GM19043 (cell line): ENCODE measurements around the gene CPTP.

Experiments
- ATAC-seq: cut with Tn5 transposase; IDR thresholded peaks from one replicate; pipeline ENCODE4 v1.9.1; 2021; ENCODE audit warnings: low read depth; ENCODE audit not compliant: unreplicated experiment

CPTP gene

DNA sequence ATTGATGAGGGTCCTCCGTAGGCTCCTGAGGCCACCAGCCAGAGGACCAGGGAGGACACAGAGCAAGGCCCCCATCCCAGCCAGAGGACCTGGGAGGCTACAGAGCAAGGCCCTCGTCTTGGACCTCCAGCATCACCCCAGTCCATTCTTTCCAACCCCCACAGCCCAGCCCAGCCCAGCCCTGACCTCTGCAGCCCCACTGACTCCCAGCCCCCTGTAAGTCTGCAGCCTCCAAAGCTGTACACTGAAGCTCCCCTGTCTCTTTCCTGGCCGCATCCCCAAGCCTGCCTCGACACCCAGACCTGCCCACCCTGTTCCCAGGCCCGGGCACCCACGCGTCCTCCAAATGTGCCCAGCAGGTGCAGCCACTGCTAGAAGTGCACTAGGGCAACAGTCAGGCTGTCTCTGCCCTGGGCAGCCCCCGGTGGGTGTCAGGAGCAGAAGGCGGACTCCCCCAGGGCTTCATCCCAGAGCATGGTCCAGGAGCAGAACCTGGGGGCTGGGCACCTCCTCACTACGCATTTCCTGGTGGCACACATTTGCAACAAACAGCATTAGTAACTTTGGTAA is 22.5 kb downstream of the CPTP start:
- no peak for ATAC-seq

DNA sequence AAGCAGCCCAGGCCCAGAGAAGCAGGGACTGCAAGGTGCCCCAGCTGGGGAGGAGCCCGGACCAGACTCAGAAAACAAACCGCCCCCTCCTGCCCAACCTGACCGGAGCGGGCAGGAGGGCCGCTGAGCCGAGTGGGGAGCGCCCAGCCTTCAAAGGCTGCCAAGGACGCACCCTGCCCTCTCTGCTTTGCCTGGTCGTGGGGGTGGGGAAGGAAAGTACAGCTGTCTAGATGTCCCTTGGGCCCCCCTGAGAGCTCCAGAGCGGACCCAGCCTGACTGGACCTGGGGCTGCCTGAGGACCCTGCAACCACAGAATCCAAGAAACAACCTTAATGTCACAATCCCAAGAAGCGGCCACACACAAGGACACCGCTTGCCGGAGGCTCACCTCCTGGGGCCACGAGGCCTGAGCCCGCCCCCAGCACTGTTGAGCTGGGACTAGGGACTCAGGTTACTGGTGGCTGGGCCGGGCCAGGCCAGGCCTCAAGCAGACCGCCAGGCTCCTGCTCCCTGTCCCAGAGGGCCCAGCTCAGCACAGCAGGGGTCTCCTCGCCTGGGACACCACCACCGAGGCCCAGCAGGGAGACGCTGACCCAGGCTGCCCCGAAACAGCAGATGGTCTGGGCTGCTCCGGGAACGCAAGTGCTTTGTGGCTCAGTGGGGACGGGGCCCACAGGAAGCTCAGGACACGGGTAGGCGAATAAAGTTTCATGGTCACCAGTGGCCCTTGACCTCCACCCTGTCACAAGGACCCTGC is 23.2 kb downstream of the CPTP start:
- no peak for ATAC-seq

DNA sequence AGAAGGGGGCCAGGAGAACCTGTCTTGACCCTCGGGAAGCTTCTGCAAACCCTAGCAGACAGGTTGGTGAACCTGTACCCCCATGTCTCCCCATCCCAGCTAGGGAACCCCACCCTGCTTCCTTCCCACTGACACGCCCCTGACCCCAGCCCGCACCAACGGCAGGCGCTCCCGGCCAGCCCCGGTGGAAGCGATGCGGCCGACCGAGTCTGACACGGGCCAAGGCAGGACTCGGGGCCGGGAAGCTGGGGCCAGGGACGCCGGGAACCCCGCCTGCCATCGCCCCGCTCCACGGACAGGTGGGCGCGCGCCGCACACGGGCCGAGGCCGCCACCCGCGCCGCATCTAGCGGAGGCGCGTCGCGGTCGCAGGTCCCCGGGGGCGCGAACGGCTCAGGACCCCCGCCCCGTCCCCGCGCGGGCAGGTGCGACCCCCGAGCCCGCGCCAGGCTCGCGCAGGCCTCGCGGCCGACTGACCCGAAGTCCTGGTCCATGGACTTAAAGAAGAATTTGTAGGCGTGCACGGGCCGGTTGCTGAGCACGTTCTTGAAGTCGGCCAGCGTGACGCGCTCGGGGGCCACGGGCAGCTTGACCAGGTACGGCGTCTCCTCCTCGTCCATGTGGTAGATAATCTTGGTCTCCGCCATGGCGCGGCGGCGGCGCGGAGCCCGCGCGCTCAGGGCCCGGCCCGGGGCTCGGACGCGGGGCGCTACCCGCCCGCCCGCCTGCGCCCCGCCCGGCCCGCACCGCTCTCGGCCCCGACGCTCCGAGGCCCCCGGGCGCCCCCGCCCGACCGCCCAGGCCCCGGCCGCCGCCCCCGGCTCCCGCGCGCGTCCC is 24.0 kb downstream of the CPTP start:
- no peak for ATAC-seq

DNA sequence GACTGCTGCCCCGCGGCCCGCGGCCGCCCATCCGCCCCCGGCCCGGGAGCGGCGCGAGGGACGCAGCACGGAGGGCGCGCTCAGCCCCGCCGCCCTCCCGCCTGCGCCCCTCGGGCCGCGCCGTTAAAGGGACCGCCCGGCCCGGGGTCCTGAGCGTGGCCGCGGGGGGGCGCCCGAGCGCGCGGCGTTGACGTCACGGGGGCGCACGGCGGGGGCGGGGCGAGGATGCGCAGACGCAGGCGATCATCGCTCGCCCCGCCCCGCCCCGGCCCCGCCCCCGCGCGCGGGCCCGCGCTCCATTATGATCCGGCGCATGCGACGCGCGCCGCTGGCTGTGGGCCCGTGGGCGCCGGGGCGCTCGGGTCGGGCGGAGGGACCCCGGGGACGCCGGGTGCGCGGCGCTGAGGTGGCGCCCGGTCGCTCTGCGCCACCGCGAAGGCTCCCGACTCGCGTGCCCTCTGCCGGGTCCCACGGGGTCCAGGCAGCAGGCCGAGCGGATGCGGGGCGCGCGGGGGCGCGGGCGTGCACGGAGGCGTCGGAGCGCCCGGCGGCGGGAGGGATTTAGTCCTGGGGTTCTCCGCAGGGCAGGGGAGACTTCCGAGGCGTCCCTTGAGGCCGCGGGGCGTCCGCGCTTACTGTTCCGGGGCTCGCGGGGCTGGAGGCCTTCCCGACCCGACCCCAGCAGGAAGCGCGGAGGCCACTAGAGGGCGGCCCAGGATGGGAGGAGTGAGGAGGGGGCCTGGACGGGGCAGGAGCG is 24.8 kb downstream of the CPTP start, which contains the start of gene DVL1:
Gene DVL1 (minus strand): TSS at position 163 of the 757 bp plus-strand sequence. CDS start 353 bp downstream, outside the sequence.
- peak; percentile 47 for ATAC-seq

DNA sequence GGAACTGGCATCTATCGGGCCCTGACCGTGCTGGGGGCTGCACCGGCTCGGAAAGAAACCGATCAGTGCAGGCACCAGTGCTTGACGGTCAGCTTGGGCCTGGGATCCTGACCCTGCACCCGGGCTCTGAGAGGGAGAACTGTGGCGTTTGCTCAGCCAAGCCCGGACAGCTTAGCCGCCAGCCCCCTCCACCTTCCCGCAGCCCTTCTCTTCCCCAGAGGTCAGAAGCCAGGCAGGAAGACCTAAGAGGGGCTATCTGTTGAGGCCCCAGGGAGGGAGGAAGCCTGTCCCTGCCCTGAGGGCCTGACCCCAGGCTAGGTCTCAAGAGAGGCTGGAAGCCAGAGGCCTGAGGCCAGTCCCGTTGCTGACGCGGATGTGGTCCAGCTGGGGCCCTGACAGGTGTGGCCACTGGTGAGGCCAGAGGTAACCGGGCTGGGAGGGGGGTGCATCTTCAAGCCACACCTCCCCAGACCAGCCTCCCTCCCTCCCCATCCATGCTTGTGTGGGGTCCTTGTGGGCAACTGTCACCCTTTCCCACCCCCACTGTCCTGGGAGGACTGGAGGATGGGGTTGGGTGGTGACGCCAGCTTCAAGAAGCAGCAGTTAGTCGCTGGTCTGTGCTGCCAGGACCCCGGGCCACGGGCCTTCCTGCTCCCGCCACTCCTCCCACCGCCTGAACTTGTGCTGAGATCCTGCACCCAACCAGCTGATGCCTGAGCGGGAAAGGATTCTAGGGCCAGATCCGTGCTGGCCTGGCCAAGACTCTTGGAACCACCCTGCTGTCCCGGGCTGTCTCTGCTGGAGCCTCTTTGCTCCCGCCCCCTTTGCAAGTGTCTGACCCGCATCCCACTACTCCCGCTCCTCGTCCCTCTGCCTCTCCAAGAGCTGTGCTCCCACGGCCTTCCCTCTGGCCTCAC is 27.2 kb downstream of the CPTP start:
- no peak for ATAC-seq

DNA sequence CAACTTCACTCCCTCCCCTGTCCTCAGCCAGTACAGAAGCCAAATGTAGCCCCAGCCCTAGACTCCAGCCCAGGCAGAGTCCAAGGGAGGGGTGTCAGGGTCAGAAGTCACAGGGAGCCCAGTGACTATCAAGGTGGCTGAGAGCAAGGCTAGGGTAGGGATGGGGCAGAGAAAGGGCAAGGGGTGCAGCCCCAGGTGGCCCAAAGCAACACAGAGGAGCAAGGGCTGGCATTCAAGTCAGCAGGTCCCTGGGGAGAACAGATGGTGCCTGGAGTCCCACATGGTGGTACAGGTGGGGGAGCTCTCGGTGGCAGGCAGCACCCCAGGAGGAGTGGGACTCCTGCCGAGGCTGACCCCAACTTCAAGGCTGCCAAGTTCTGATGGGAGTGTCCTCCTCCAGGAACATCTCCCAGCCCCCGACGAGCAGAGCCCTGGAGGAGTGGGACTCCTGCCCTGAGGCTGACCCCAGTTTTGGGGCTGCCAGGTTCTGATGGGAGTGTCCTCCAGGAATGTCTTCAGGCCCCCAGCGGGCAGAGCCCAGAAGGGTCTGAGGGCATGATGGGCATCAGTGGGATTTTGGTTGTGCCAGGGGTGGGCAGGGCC is 28.3 kb downstream of the CPTP start:
- no peak for ATAC-seq

DNA sequence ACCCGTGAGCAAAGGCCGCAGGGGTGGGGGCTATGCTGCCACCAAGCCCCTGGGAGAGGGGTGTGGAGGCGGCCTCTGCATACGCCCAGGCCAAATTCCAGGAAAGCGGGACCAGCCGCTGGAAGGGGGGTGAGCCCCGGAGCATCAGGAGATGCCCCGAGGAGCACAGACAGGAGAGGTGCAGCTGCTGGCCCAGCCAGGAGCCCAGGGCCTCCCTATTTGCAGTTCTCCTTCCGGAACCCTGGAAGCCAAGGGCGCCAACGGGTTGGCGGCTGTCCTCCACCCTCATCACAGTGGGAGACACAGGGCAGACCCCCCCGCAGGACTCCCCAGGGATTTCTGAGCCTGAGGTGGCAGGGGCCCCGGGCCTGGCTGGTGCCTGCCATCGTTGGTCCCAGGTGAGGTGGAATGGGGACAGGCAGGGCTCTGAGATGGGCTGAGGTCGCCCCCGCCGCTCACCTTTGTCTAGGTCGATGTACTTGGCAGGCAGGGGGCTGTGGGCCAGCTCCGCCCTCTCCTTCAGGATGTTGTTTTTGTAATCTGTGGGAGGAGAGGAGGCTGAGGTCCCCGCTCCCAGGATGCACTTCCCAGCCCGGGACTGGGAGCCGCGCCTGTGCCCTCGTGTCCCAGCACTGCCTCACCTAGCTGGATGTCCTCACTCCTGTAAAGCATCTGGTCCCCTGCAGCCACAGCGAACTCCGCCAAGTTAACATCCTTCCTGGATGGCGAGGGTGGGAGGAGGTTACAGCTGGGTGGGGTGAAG is 29.0 kb downstream of the CPTP start:
- ATAC-seq, result no peak

DNA sequence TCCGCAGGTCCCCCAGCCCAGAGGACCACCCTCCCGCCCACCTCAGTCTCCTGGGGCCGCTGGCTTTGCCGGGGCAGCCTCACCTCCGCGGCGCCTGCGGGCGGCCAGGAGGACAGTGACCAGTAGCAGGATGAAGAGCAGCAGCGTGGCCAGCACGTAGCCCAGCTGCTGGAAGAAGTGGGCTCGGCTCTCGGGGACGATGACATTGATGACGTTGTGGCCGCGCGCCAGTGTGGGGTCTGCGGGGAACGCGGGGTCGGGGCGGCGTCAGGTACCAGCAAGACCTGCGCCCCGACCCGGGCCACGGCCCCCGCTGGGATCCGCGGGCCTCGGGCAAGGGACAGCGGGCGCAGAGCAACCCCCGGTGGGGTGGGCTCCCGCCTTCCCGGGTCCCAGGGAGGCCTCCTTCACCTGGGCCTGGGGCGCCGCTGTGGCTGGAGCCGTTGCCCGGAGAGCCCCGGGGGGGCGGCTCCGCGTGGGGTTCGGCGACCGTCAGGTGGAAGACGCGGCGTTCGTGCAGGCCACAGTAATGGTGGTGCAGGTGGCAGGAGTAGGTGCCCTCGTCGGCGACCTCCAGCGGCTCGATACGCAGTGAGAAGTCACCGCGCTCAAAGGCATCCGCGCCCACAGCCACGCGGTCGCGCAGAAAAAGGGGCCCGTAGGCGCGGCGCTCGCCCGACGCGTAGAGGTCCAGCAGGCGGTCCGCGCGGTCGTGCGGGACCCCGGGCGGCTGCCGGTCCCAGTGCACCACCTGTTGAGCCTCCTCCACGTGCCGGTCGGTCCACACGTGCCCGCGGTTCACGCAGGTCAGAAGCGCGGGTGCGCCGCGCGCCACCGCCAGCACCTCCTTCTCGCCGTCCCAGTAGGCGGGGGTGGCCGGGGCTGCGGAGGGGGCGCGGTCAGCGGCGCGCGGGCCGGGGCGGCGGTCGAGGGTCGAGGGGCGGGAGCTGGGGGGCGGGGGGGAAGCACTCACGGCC is 30.0 kb downstream of the CPTP start:
- no peak for ATAC-seq

DNA sequence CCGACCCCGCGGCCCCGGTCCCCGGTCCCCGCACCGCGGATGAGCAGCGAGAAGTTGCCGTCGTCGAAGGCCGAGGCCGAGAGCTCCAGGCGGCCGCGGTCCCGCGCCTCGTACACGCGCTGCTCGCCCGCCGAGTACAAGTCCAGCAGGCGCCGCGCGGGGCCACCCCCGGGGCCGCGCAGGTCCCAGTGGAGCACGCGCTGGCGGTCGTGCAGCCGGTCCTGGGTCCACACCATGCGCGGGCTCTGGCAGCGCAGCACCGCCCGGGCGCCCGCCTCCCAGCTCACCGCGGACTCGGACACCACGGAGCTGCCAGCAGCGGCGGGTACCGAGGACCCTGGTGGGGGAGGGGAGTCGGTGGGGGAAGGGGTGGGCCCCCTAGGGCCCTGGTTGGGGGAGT is 30.8 kb downstream of the CPTP start:
- ATAC-seq, result no peak

DNA sequence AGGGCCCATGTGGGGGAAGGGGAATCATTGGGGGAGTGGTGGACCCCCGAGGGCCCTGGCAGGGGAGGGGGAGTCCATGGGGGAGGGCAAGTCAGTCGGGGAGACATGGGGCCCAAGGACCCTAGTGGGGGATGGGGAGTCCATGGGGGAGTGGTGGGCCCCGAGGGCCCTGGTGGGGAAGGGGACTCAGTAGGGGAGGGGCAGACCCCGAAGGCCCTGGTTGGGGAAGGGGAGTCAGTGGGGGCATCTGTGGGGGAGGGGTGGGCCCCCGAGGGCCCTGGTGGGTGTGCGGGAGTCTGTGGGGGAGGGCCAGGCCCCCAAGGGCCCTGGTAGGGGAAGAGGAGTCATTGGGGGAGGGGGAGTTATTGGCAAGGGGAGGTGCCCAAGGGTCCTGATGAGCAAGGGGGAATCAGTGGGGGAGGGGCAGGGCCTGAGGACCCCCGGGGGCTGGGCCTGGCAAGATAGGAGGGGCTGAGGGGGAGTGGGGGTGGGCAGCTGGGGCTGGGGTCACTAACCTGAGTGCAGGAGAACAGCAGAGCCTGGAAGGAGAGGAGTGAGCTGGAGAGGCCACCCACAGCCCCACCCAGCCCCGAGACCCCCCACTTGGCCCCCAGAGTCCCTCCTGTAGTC is 31.7 kb downstream of the CPTP start:
- ATAC-seq, result no peak

DNA sequence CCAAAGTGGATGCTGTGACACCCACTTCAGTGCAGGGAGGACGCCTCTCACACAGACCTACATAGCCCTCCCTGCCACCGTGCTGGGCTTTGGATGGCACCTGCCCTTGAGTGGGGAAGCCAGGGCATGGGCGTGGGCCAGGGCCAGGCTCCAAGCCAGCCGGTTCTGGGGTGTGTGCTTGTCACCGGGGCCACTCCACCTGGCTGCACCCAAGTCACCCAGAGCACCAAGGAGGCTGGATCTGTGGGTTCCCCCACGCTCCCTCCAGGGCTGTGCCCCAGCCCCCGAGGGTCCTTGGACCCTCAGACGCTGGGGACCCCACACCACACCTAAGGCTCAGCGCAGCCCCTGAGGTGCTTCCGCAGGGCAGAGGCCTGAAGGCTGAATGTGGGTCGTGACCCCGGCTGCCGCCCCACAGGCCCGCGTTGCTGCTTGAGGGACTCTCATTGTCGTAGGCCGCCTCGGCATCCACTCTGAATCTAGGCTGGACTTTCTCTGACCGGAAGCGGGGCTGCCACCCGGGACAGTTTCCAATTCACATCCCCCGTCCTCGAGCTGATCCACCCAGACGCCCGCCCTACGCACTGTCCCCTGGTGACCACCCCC is 32.3 kb downstream of the CPTP start:
- no peak for ATAC-seq

DNA sequence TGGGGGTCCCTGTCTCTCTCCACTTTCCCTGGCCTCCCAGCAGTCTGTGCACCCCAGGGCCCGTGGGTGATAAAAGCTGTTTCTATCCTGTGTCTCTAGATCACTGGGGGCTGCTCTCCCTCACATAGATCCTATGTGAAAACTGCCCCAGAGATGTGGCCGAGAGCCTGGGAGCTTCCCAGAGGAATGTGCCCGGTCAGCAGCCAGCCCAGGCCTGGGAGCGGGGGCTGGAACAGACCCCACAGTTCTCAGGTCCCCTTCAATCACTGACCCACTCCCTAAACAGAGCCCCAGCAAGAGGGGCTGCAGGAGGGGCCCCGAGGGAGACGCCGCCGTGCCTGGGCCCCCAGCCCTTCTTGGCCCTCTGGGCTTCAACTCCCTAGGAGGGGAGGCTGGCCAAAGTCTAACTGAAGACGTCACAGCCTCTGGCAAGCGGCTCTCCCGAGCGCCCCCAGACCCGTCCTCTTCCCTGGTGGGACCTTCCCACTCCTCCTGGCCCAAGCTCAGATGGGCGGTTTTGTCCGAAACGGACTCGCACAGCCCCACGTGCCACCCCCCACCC is 33.4 kb downstream of the CPTP start:
- ATAC-seq, result no peak

DNA sequence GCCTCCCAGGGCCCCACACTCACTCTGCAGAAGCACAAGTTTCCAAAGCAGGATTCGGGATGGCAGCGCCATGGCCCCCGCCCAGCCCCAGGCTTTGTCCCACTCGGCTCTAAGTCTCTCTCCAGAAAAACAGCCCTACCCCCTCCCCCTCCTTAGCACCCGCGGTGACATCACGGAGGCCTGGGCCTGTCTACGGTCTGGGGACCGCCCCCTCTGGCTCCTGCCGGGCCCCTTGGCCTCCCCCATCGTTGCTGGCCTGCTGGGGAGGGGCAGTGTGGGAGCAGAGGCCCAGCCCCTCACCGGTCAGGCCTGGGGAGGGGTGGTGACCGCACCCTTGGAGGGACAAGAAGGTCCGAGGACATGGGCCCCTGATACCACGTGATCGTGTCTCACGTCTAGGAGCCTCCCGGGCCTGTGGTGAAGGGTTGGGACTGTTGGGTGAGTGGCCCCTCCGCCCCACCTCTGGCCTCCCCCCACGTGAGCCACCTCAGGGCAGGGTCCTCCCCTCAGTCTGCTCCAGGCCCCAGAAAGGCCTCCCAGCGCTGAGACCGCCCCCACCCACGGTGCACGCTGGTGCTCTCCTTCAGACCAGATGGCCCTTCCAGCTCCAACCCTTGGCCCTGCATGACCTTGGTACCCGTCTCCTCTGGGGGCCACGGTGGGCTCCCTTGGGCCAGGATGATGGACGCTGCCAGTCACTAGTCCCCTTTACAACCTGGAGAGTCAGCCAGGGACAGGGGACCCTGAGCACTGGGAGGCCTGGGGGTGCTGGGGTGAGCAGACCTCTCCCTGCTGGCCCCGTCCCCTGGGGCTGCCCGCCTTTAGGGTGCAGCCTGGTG is 34.0 kb downstream of the CPTP start, which contains the start of gene MXRA8:
Gene MXRA8 (minus strand): TSS at position 123 of the 839 bp plus-strand sequence. CDS start 51 bp downstream, at position 72.
- no peak for ATAC-seq

DNA sequence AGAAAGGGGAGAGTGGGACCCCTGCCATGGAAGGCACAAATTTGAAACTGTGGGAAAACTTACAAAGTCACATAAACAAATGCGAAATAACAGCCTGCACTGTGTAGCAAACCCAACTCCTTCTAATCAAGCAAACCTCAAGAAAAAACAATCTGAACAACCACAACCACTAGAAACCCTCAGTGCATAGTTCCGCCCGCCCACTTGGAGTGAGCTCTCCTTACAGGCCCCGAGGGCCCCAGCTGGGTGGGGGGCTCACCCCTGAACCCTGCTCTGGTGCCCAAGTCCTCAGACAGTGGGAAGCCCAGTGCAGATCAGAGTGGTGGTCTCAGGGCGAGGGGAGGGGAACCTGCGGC is 34.7 kb downstream of the CPTP start:
- ATAC-seq, result no peak
